ENCODE data around the gene CHAC2. TPM values are rescaled to one million over a fixed set of nuclear protein-coding genes. Genes with fewer than 3 reads are reported as not detected.

Gene CHAC2
- total and polyA plus RNA-seq, 2 donors (not counting 1 experiment from before 2014, with no cell fraction given), result 1.7 to 3.3 TPM

DNA sequence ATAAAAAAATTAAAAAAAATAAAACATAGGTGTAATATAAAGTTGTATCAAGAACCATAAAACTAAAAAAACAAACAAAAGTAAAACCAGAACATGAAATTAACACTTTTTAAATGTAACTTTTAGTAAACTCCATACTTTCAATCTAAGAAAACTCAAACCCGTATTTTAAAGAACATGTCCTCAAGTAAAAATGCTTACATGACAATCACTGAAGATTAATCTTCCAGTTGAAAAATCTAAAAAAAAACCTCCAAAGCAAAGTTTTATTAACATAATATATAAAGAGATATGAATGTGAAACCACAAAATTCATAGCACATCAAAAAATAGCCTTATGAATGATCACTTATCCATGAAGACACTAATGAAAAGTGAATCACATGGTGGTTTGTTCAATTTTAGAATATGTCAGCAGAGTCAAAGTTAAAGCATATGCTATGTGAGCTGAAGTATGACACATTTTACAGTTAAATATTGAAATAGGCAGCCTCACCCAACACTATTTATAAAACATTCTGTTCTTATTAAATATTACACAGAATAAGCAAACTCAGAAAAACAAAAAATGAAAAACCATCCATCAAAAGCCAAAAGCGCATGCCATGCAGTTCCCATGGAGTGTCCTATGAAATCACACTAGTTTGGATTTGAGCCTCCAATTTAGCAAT, 23.1 kb upstream of the CHAC2 start:
- no peak overlapping the region for H3K4me2 ChIP-seq (ENCODE audit: extremely low read depth, insufficient read depth, low read length)
- H2AFZ ChIP-seq (ENCODE audit: low read length), result no peak overlapping the region
- no peak overlapping the region for H3K4me3 ChIP-seq (replicated peaks in 1 of 4; ENCODE audit: control extremely low read depth in 1 of 4, insufficient read depth in 1 of 4, low read depth in 3 of 4, low read length in 4 of 4)
- H3K27ac ChIP-seq (ENCODE audit: insufficient read depth, low read length), result no peak overlapping the region
- TF ChIP-seq, protein P1, sequence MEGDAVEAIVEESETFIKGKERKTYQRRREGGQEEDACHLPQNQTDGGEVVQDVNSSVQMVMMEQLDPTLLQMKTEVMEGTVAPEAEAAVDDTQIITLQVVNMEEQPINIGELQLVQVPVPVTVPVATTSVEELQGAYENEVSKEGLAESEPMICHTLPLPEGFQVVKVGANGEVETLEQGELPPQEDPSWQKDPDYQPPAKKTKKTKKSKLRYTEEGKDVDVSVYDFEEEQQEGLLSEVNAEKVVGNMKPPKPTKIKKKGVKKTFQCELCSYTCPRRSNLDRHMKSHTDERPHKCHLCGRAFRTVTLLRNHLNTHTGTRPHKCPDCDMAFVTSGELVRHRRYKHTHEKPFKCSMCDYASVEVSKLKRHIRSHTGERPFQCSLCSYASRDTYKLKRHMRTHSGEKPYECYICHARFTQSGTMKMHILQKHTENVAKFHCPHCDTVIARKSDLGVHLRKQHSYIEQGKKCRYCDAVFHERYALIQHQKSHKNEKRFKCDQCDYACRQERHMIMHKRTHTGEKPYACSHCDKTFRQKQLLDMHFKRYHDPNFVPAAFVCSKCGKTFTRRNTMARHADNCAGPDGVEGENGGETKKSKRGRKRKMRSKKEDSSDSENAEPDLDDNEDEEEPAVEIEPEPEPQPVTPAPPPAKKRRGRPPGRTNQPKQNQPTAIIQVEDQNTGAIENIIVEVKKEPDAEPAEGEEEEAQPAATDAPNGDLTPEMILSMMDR (conservative IDR thresholded peaks at IDR 0.05 in 1 of 2, IDR thresholded peaks at IDR 0.05 in 1 of 2; ENCODE audit: low read depth in 1 of 2, low read length in 2 of 2), result no peak
- TF ChIP-seq EZH2 (IDR thresholded peaks at IDR 0.05; ENCODE audit: low read length, missing control alignments), result no peak
- no peaks in the 10 kb centered on the region for H4K20me1 ChIP-seq (ENCODE audit: control insufficient read depth, extremely low read depth, insufficient read depth, low read length)
- H3K79me2 ChIP-seq (ENCODE audit: control insufficient read depth, insufficient read depth, low read length), result no peaks in the 10 kb centered on the region
- no peaks in the 10 kb centered on the region for H3K36me3 ChIP-seq (ENCODE audit: control insufficient read depth, insufficient read depth, low read length)
- no peaks in the 10 kb centered on the region for H3K27me3 ChIP-seq (ENCODE audit: control insufficient read depth, insufficient read depth, low read length)
- peak in 1 of 2 donors; percentile 50 for DNase-seq (ENCODE audit: low read depth in 2 of 2)
- H3K9ac ChIP-seq (ENCODE audit: insufficient read depth, low read length), result no peak overlapping the region
- H3K4me1 ChIP-seq (ENCODE audit: control insufficient read depth, extremely low read depth, insufficient read depth, low read length), result no peaks in the 10 kb centered on the region
- H3K9me3 ChIP-seq (ENCODE audit: control insufficient read depth, insufficient read depth, low read depth, low read length), result no peaks in the 10 kb centered on the region

GRCh38 chr2:53750041-53750768, 17.4 kb upstream of the CHAC2 start:
- TF ChIP-seq EZH2 (IDR thresholded peaks at IDR 0.05; ENCODE audit: low read length, missing control alignments), result no peak
- TF ChIP-seq, protein P1 (conservative IDR thresholded peaks at IDR 0.05 in 1 of 2, IDR thresholded peaks at IDR 0.05 in 1 of 2; ENCODE audit: low read depth in 1 of 2, low read length in 2 of 2), result no peak
- H3K9me3 ChIP-seq (ENCODE audit: control insufficient read depth, insufficient read depth, low read depth, low read length), result no peaks in the 10 kb centered on the region
- no peaks in the 10 kb centered on the region for H3K27me3 ChIP-seq (ENCODE audit: control insufficient read depth, insufficient read depth, low read length)
- no peaks in the 10 kb centered on the region for H4K20me1 ChIP-seq (ENCODE audit: control insufficient read depth, extremely low read depth, insufficient read depth, low read length)
- H3K4me2 ChIP-seq (ENCODE audit: extremely low read depth, insufficient read depth, low read length), result no peak overlapping the region
- no peaks in the 10 kb centered on the region for H3K79me2 ChIP-seq (ENCODE audit: control insufficient read depth, insufficient read depth, low read length)
- H2AFZ ChIP-seq (ENCODE audit: low read length), result no peak overlapping the region
- H3K9ac ChIP-seq (ENCODE audit: insufficient read depth, low read length), result no peak overlapping the region
- H3K4me1 ChIP-seq (ENCODE audit: control insufficient read depth, extremely low read depth, insufficient read depth, low read length), result peaks cover 3% of the 10 kb centered on the region
- no peak overlapping the region for H3K4me3 ChIP-seq (replicated peaks in 1 of 4; ENCODE audit: control extremely low read depth in 1 of 4, insufficient read depth in 1 of 4, low read depth in 3 of 4, low read length in 4 of 4)
- H3K27ac ChIP-seq (ENCODE audit: insufficient read depth, low read length), result no peak overlapping the region
- H3K36me3 ChIP-seq (ENCODE audit: control insufficient read depth, insufficient read depth, low read length), result no peaks in the 10 kb centered on the region
- DNase-seq (ENCODE audit: low read depth in 2 of 2), result no peak

- no peak overlapping the region for H2AFZ ChIP-seq (ENCODE audit: low read length)
- H3K36me3 ChIP-seq (ENCODE audit: control insufficient read depth, insufficient read depth, low read length), result no peaks in the 10 kb centered on the region
- H3K4me3 ChIP-seq (replicated peaks in 1 of 4; ENCODE audit: control extremely low read depth in 1 of 4, insufficient read depth in 1 of 4, low read depth in 3 of 4, low read length in 4 of 4), result no peak overlapping the region
- no peaks in the 10 kb centered on the region for H4K20me1 ChIP-seq (ENCODE audit: control insufficient read depth, extremely low read depth, insufficient read depth, low read length)
- H3K9me3 ChIP-seq (ENCODE audit: control insufficient read depth, insufficient read depth, low read depth, low read length), result no peaks in the 10 kb centered on the region
- H3K27ac ChIP-seq (ENCODE audit: insufficient read depth, low read length), result no peak overlapping the region
- no peaks in the 10 kb centered on the region for H3K27me3 ChIP-seq (ENCODE audit: control insufficient read depth, insufficient read depth, low read length)
- no peak overlapping the region for H3K4me2 ChIP-seq (ENCODE audit: extremely low read depth, insufficient read depth, low read length)
- H3K4me1 ChIP-seq (ENCODE audit: control insufficient read depth, extremely low read depth, insufficient read depth, low read length), result peaks cover 3% of the 10 kb centered on the region
- H3K9ac ChIP-seq (ENCODE audit: insufficient read depth, low read length), result no peak overlapping the region
- TF ChIP-seq, protein P1 (conservative IDR thresholded peaks at IDR 0.05 in 1 of 2, IDR thresholded peaks at IDR 0.05 in 1 of 2; ENCODE audit: low read depth in 1 of 2, low read length in 2 of 2), result no peak
- TF ChIP-seq EZH2 (IDR thresholded peaks at IDR 0.05; ENCODE audit: low read length, missing control alignments), result no peak
- DNase-seq (ENCODE audit: low read depth in 2 of 2), result peak; percentile 26 to 63
- H3K79me2 ChIP-seq (ENCODE audit: control insufficient read depth, insufficient read depth, low read length), result no peaks in the 10 kb centered on the region
These were observed 15.9 kb upstream of the CHAC2 start for GRCh38 chr2:53751728-53752127.

Measured in fibroblast of lung (primary cell).